NCI-H1436 (cell line): Measurements from ENCODE around the gene NUS1.
"Not testable (repeated sequence)": the region's sequence is repeated elsewhere in the genome, so short reads cannot be mapped to it uniquely, and the experiment has no call there.

Experiments
- DNase-seq: peaks from one replicate; lab custom pipeline; 2025; lab: John Stamatoyannopoulos, UW

Gene NUS1

DNA sequence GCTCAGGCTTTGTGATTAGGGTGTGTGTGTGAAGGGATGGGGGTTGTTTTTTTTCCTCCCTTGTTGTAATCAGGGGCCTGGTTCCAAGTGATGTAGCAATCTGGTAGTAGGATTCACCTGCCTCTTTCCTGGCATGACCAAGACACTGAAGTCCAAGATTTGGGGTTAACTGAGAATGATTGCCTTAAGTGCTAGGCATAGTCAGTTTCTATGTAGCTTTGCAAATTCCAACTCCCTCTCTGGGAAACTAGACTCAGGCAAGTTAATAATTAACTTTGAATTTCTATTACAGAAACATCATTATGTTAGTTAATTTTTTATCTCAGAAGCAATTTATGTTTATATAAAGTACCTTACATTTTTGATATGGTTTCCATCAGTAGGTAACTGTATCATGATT is 43.6 kb downstream of the NUS1 start:
- no peak for DNase-seq

GRCh38 chr6:117721520-117721919 is 46.3 kb downstream of the NUS1 start:
- DNase-seq: not testable (repeated sequence)

DNA sequence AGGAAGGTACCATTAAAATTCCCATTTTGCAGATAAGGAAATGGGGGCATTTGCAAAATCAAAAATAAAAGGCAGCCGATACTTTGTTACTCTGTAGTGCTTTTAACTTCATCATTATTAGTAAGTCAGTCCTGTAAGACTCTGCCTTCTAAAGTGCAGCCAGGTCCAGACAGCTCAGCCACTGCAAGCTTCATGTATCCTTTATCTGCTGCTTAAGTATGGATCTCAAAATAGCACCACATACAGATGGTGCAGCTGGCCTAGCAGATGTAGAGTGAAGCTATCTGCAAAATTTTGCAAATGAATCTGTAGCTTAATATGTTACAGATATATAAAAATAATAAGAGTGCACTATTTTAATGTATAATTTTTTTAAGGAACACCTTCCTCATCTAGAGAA is 53.4 kb downstream of the NUS1 start:
- no peak for DNase-seq

GRCh38 chr6:117729613-117730012 is 54.3 kb downstream of the NUS1 start:
- DNase-seq: no peak

DNA sequence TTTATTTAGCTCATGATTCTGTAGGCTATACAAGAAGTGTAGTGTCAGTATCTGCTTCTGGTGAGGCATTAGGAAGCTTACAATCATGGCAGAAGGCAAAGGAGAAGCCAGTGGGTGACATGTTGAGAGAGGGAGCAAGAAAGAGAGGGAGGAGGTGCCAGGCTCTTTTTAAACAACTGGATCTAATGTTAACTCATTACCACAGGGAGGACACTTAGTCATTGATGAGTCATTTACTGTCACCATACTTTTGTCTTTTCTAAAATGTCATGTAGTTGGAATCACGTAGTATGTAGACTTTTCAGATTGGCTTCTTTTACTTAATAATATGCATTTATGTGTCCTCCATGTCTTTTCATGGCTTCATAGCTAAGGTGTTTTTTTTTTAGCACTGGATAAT is 58.1 kb downstream of the NUS1 start:
- no peak for DNase-seq

GRCh38 chr6:117739869-117740268 is 64.6 kb downstream of the NUS1 start:
- DNase-seq: no peak

DNA sequence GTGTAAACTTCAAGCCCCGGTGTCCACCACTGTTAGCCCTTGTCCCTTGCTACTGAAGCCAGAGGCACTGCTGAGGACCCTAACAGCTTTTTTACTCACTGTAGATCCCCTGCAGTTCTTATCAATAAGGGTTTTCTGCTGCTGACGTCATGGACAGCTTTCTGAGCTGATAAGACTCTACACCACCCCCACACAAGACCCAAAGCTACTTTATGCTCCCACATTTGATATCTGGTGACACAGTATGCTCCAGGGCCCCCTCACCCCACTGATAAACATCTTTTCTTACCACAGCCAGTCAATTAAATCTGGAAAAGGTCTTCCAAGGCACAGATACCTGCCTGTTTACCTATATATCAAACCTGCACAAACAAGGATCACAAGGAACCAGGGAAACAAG is 65.3 kb downstream of the NUS1 start:
- no peak for DNase-seq

DNA sequence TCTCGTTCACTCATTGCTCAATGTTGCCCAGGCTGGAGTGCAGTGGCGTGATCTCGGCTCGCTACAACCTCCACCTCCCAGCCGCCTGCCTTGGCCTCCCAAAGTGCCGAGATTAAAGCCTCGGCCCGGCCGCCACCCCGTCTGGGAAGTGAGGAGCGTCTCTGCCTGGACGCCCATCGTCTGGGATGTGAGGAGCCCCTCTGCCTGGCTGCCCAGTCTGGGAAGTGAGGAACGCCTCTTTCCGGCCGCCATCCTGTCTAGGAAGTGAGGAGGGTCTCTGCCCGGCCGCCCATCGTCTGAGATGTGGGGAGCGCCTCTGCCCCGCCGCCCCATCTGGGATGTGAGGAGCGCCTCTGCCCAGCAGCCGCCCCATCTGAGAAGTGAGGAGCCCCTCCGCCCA is 75.4 kb downstream of the NUS1 start:
- not testable (repeated sequence) for DNase-seq
